Measurements from ENCODE around the gene SLC25A15. TPM values are rescaled to one million over a fixed set of nuclear protein-coding genes. Genes with fewer than 3 reads are reported as not detected.

SLC25A15 gene
- polyA plus RNA-seq, 4 donors = 23.2 to 42.0 (median 28.5) TPM

GRCh38 chr13:40796649-40797048 lies 7.2 kb downstream of the SLC25A15 start:
- no peak for DNase-seq
- no peak for FAIRE-seq
- H3K4me1 ChIP-seq (ENCODE audit: control insufficient read depth in 3 of 3, insufficient read depth in 2 of 3, low read depth in 1 of 3, low read length in 2 of 3) = peaks cover 4 to 32% (median 4%) of the 10 kb centered on the region in 3 donors
- no peaks in the 10 kb centered on the region for H3K27me3 ChIP-seq (ENCODE audit: control insufficient read depth in 3 of 3, insufficient read depth in 3 of 3, low read length in 3 of 3)
- no peaks in the 10 kb centered on the region for H3K9me3 ChIP-seq (ENCODE audit: control insufficient read depth in 2 of 2, insufficient read depth in 1 of 2, low read depth in 1 of 2, low read length in 1 of 2)
- H3K27ac ChIP-seq (ENCODE audit: low read depth in 1 of 3, low read length in 2 of 3) = no peak overlapping the region
- H3K36me3 ChIP-seq (ENCODE audit: control insufficient read depth in 3 of 3, insufficient read depth in 2 of 3, low read depth in 1 of 3, low read length in 3 of 3) = peaks cover 2 to 65% (median 9%) of the 10 kb centered on the region in 3 donors
- 90 to 94% (median 91%) methylated on average over 6 of the region's 6 CpGs for WGBS, 3 donors
- H3K4me3 ChIP-seq (ENCODE audit: low read depth in 1 of 3, low read length in 3 of 3) = no peak overlapping the region

GRCh38 chr13:40798380-40798779 lies 9.0 kb downstream of the SLC25A15 start:
- DNase-seq (no peak), FAIRE-seq (no peak)
- H3K4me3 ChIP-seq (ENCODE audit: low read depth in 1 of 3, low read length in 3 of 3) = no peak overlapping the region
- peaks cover 2 to 64% (median 11%) of the 10 kb centered on the region in 3 donors for H3K36me3 ChIP-seq (ENCODE audit: control insufficient read depth in 3 of 3, insufficient read depth in 2 of 3, low read depth in 1 of 3, low read length in 3 of 3)
- WGBS, 3 donors = 69 to 81% (median 69%) methylated on average over 9 of the region's 9 CpGs
- peaks cover 3 to 47% (median 6%) of the 10 kb centered on the region in 3 donors for H3K4me1 ChIP-seq (ENCODE audit: control insufficient read depth in 3 of 3, insufficient read depth in 2 of 3, low read depth in 1 of 3, low read length in 2 of 3)
- H3K9me3 ChIP-seq (ENCODE audit: control insufficient read depth in 2 of 2, insufficient read depth in 1 of 2, low read depth in 1 of 2, low read length in 1 of 2) = no peaks in the 10 kb centered on the region
- H3K27me3 ChIP-seq (ENCODE audit: control insufficient read depth in 3 of 3, insufficient read depth in 3 of 3, low read length in 3 of 3) = no peaks in the 10 kb centered on the region
- H3K27ac ChIP-seq (ENCODE audit: low read depth in 1 of 3, low read length in 2 of 3) = peak overlapping the region in 2 of 3 donors; percentile 16 to 50

GRCh38 chr13:40799508-40799907 lies 10.1 kb downstream of the SLC25A15 start:
- no peak for DNase-seq
- H3K4me3 ChIP-seq (ENCODE audit: low read depth in 1 of 3, low read length in 3 of 3) = no peak overlapping the region
- no peaks in the 10 kb centered on the region for H3K27me3 ChIP-seq (ENCODE audit: control insufficient read depth in 3 of 3, insufficient read depth in 3 of 3, low read length in 3 of 3)
- FAIRE-seq = no peak
- H3K4me1 ChIP-seq (ENCODE audit: control insufficient read depth in 3 of 3, insufficient read depth in 2 of 3, low read depth in 1 of 3, low read length in 2 of 3) = peaks cover 3 to 48% (median 13%) of the 10 kb centered on the region in 3 donors
- no peak overlapping the region for H3K27ac ChIP-seq (ENCODE audit: low read depth in 1 of 3, low read length in 2 of 3)
- 83 to 86% (median 86%) methylated on average over 4 of the region's 4 CpGs for whole genome bisulfite sequencing, 3 donors
- H3K36me3 ChIP-seq (ENCODE audit: control insufficient read depth in 3 of 3, insufficient read depth in 2 of 3, low read depth in 1 of 3, low read length in 3 of 3) = peaks cover 6 to 56% (median 16%) of the 10 kb centered on the region in 3 donors
- no peaks in the 10 kb centered on the region for H3K9me3 ChIP-seq (ENCODE audit: control insufficient read depth in 2 of 2, insufficient read depth in 1 of 2, low read depth in 1 of 2, low read length in 1 of 2)

GRCh38 chr13:40800559-40800958 lies 11.1 kb downstream of the SLC25A15 start:
- WGBS, 3 donors = 55 to 73% (median 67%) methylated on average over 5 of the region's 5 CpGs
- H3K4me1 ChIP-seq (ENCODE audit: control insufficient read depth in 3 of 3, insufficient read depth in 2 of 3, low read depth in 1 of 3, low read length in 2 of 3) = peaks cover 6 to 46% (median 19%) of the 10 kb centered on the region in 3 donors
- no peaks in the 10 kb centered on the region for H3K27me3 ChIP-seq (ENCODE audit: control insufficient read depth in 3 of 3, insufficient read depth in 3 of 3, low read length in 3 of 3)
- H3K36me3 ChIP-seq (ENCODE audit: control insufficient read depth in 3 of 3, insufficient read depth in 2 of 3, low read depth in 1 of 3, low read length in 3 of 3) = peaks cover 6 to 53% (median 16%) of the 10 kb centered on the region in 3 donors
- H3K9me3 ChIP-seq (ENCODE audit: control insufficient read depth in 2 of 2, insufficient read depth in 1 of 2, low read depth in 1 of 2, low read length in 1 of 2) = no peaks in the 10 kb centered on the region
- H3K27ac ChIP-seq (ENCODE audit: low read depth in 1 of 3, low read length in 2 of 3) = peak overlapping the region in 2 of 3 donors; percentile 62 to 79
- DNase-seq (no peak), FAIRE-seq (no peak)
- H3K4me3 ChIP-seq (ENCODE audit: low read depth in 1 of 3, low read length in 3 of 3) = no peak overlapping the region

- Histone ChIP-seq H3K27ac (ENCODE audit: low read depth in 1 of 3, low read length in 2 of 3) (peak overlapping the region; percentile 56 to 94 (median 79)), H3K4me3 (ENCODE audit: low read depth in 1 of 3, low read length in 3 of 3) (no peak overlapping the region), H3K27me3 (ENCODE audit: control insufficient read depth in 3 of 3, insufficient read depth in 3 of 3, low read length in 3 of 3) (no peaks in the 10 kb centered on the region), H3K4me1 (ENCODE audit: control insufficient read depth in 3 of 3, insufficient read depth in 2 of 3, low read depth in 1 of 3, low read length in 2 of 3) (peaks cover 6 to 51% (median 19%) of the 10 kb centered on the region in 3 donors), H3K9me3 (ENCODE audit: control insufficient read depth in 2 of 2, insufficient read depth in 1 of 2, low read depth in 1 of 2, low read length in 1 of 2) (no peaks in the 10 kb centered on the region), H3K36me3 (ENCODE audit: control insufficient read depth in 3 of 3, insufficient read depth in 2 of 3, low read depth in 1 of 3, low read length in 3 of 3) (peaks cover 4 to 46% (median 16%) of the 10 kb centered on the region in 3 donors)
- whole genome bisulfite sequencing, 3 donors = 12 to 55% (median 44%) methylated on average over 6 of the region's 6 CpGs
- peak; percentile 10 for FAIRE-seq
- DNase-seq = peak; percentile 90 to 98
These were observed 12.1 kb downstream of the SLC25A15 start for GRCh38 chr13:40801255-40802217.

GRCh38 chr13:40803316-40803715 lies 13.9 kb downstream of the SLC25A15 start:
- peaks cover 4 to 46% (median 17%) of the 10 kb centered on the region in 3 donors for H3K36me3 ChIP-seq (ENCODE audit: control insufficient read depth in 3 of 3, insufficient read depth in 2 of 3, low read depth in 1 of 3, low read length in 3 of 3)
- peaks cover 6 to 54% (median 17%) of the 10 kb centered on the region in 3 donors for H3K4me1 ChIP-seq (ENCODE audit: control insufficient read depth in 3 of 3, insufficient read depth in 2 of 3, low read depth in 1 of 3, low read length in 2 of 3)
- FAIRE-seq (no peak), DNase-seq (no peak)
- peak overlapping the region; percentile 11 to 94 (median 61) for H3K27ac ChIP-seq (ENCODE audit: low read depth in 1 of 3, low read length in 2 of 3)
- 95 to 96% (median 95%) methylated on average over 5 of the region's 5 CpGs for WGBS, 3 donors
- no peaks in the 10 kb centered on the region for H3K9me3 ChIP-seq (ENCODE audit: control insufficient read depth in 2 of 2, insufficient read depth in 1 of 2, low read depth in 1 of 2, low read length in 1 of 2)
- H3K27me3 ChIP-seq (ENCODE audit: control insufficient read depth in 3 of 3, insufficient read depth in 3 of 3, low read length in 3 of 3) = no peaks in the 10 kb centered on the region
- H3K4me3 ChIP-seq (ENCODE audit: low read depth in 1 of 3, low read length in 3 of 3) = no peak overlapping the region

- H3K4me1 ChIP-seq (ENCODE audit: control insufficient read depth in 3 of 3, insufficient read depth in 2 of 3, low read depth in 1 of 3, low read length in 2 of 3) = peaks cover 6 to 39% (median 17%) of the 10 kb centered on the region in 3 donors
- 5 to 59% (median 45%) methylated on average over 1 of the region's 1 CpG for WGBS, 3 donors
- peak; percentile 5 for FAIRE-seq
- no peaks in the 10 kb centered on the region for H3K27me3 ChIP-seq (ENCODE audit: control insufficient read depth in 3 of 3, insufficient read depth in 3 of 3, low read length in 3 of 3)
- peaks cover 10 to 41% (median 17%) of the 10 kb centered on the region in 3 donors for H3K36me3 ChIP-seq (ENCODE audit: control insufficient read depth in 3 of 3, insufficient read depth in 2 of 3, low read depth in 1 of 3, low read length in 3 of 3)
- H3K9me3 ChIP-seq (ENCODE audit: control insufficient read depth in 2 of 2, insufficient read depth in 1 of 2, low read depth in 1 of 2, low read length in 1 of 2) = no peaks in the 10 kb centered on the region
- peak; percentile 31 to 92 for DNase-seq
- H3K4me3 ChIP-seq (ENCODE audit: low read depth in 1 of 3, low read length in 3 of 3) = no peak overlapping the region
- H3K27ac ChIP-seq (ENCODE audit: low read depth in 1 of 3, low read length in 2 of 3) = peak overlapping the region in 2 of 3 donors; percentile 20 to 38
These were observed 16.8 kb downstream of the SLC25A15 start for GRCh38 chr13:40806241-40806640.

- H3K4me1 ChIP-seq (ENCODE audit: control insufficient read depth in 3 of 3, insufficient read depth in 2 of 3, low read depth in 1 of 3, low read length in 2 of 3) = peaks cover 5 to 22% (median 6%) of the 10 kb centered on the region in 3 donors
- FAIRE-seq (no peak), DNase-seq (no peak)
- H3K4me3 ChIP-seq (ENCODE audit: low read depth in 1 of 3, low read length in 3 of 3) = no peak overlapping the region
- H3K9me3 ChIP-seq (ENCODE audit: control insufficient read depth in 2 of 2, insufficient read depth in 1 of 2, low read depth in 1 of 2, low read length in 1 of 2) = peaks cover 0 to 13% of the 10 kb centered on the region in 2 donors
- peaks cover 5 to 45% (median 10%) of the 10 kb centered on the region in 3 donors for H3K36me3 ChIP-seq (ENCODE audit: control insufficient read depth in 3 of 3, insufficient read depth in 2 of 3, low read depth in 1 of 3, low read length in 3 of 3)
- no peaks in the 10 kb centered on the region for H3K27me3 ChIP-seq (ENCODE audit: control insufficient read depth in 3 of 3, insufficient read depth in 3 of 3, low read length in 3 of 3)
- WGBS, 3 donors = 91 to 95% (median 95%) methylated on average over 5 of the region's 5 CpGs
- H3K27ac ChIP-seq (ENCODE audit: low read depth in 1 of 3, low read length in 2 of 3) = no peak overlapping the region
These were observed 20.1 kb downstream of the SLC25A15 start for GRCh38 chr13:40809471-40809870.

All from small intestine (tissue), 7 donors.